ENCODE results near the gene MECR.

Gene MECR

GRCh38 chr1:29166291-29166878, 64.3 kb downstream of the MECR start:
- no peak overlapping the region for H3K4me3 ChIP-seq (ENCODE audit: insufficient read depth in 1 of 2, low read depth in 1 of 2, low read length in 2 of 2)
- peaks cover 8% of the 10 kb centered on the region for H3K4me1 ChIP-seq (ENCODE audit: control insufficient read depth, insufficient read depth, low read depth, low read length)
- H2BK5ac ChIP-seq (ENCODE audit: low read depth, low read length, poor library complexity, severe bottlenecking), result no peak overlapping the region
- H3K18ac ChIP-seq (ENCODE audit: low read depth in 1 of 2, low read length in 2 of 2), result no peak overlapping the region
- no peaks in the 10 kb centered on the region for H3K79me1 ChIP-seq (replicated peaks; ENCODE audit: low read length, poor library complexity, severe bottlenecking)
- H4K91ac ChIP-seq (ENCODE audit: low read length), result no peak overlapping the region
- no peak overlapping the region for H3K27ac ChIP-seq (ENCODE audit: low read length, poor library complexity, severe bottlenecking)
- H3K23ac ChIP-seq (ENCODE audit: low read length in 2 of 2), result no peak overlapping the region
- H2BK120ac ChIP-seq (ENCODE audit: low read depth, low read length), result no peak overlapping the region
- no peak overlapping the region for H2BK15ac ChIP-seq (ENCODE audit: low read depth, poor library complexity, severe bottlenecking)
- no peak overlapping the region for H3K4me2 ChIP-seq (ENCODE audit: low read length, poor library complexity, severe bottlenecking)
- no peak overlapping the region for H3K14ac ChIP-seq (ENCODE audit: low read length in 2 of 2)
- H4K8ac ChIP-seq (ENCODE audit: low read length), result no peak overlapping the region
- no peak for DNase-seq
- H3K9ac ChIP-seq (ENCODE audit: low read length), result no peak overlapping the region
- no peak overlapping the region for H2AK5ac ChIP-seq (ENCODE audit: low read length, severe bottlenecking)
- H3K27me3 ChIP-seq (ENCODE audit: control insufficient read depth in 1 of 2, insufficient read depth in 1 of 2, low read length in 2 of 2), result no peaks in the 10 kb centered on the region
- no peak overlapping the region for H3K4ac ChIP-seq (ENCODE audit: low read depth in 1 of 2, low read length in 2 of 2)
- 86% methylated on average over 9 of the region's 9 CpGs for WGBS
- H3K36me3 ChIP-seq (ENCODE audit: control insufficient read depth in 1 of 2, insufficient read depth in 2 of 2, low read depth in 1 of 2, low read length in 2 of 2), result peaks cover 11 to 72% of the 10 kb centered on the region in 2 experiments
- H2BK12ac ChIP-seq (ENCODE audit: low read length in 2 of 2), result no peak overlapping the region
- H2AFZ ChIP-seq (ENCODE audit: low read depth, low read length), result no peak overlapping the region
- no peaks in the 10 kb centered on the region for H3K9me3 ChIP-seq (ENCODE audit: control insufficient read depth, low read length)

GRCh38 chr1:29164588-29164987, 66.1 kb downstream of the MECR start:
- Histone ChIP-seq H3K4me1 (ENCODE audit: control insufficient read depth, insufficient read depth, low read depth, low read length) (peaks cover 8% of the 10 kb centered on the region), H3K18ac (ENCODE audit: low read depth in 1 of 2, low read length in 2 of 2) (no peak overlapping the region), H3K14ac (ENCODE audit: low read length in 2 of 2) (no peak overlapping the region), H3K27me3 (ENCODE audit: control insufficient read depth in 1 of 2, insufficient read depth in 1 of 2, low read length in 2 of 2) (no peaks in the 10 kb centered on the region), H2BK15ac (ENCODE audit: low read depth, poor library complexity, severe bottlenecking) (no peak overlapping the region), H3K36me3 (ENCODE audit: control insufficient read depth in 1 of 2, insufficient read depth in 2 of 2, low read depth in 1 of 2, low read length in 2 of 2) (peaks cover 14 to 86% of the 10 kb centered on the region in 2 experiments), H3K4me2 (ENCODE audit: low read length, poor library complexity, severe bottlenecking) (no peak overlapping the region), H3K79me1 (replicated peaks; ENCODE audit: low read length, poor library complexity, severe bottlenecking) (peaks cover 3% of the 10 kb centered on the region), H2BK12ac (ENCODE audit: low read length in 2 of 2) (no peak overlapping the region), H3K9ac (ENCODE audit: low read length) (no peak overlapping the region), H3K23ac (ENCODE audit: low read length in 2 of 2) (no peak overlapping the region), H3K27ac (ENCODE audit: low read length, poor library complexity, severe bottlenecking) (no peak overlapping the region), H2AK5ac (ENCODE audit: low read length, severe bottlenecking) (no peak overlapping the region), H4K91ac (ENCODE audit: low read length) (no peak overlapping the region), H2BK120ac (ENCODE audit: low read depth, low read length) (no peak overlapping the region), H3K4ac (ENCODE audit: low read depth in 1 of 2, low read length in 2 of 2) (no peak overlapping the region), H2AFZ (ENCODE audit: low read depth, low read length) (no peak overlapping the region), H4K8ac (ENCODE audit: low read length) (no peak overlapping the region), H2BK5ac (ENCODE audit: low read depth, low read length, poor library complexity, severe bottlenecking) (no peak overlapping the region), H3K4me3 (ENCODE audit: insufficient read depth in 1 of 2, low read depth in 1 of 2, low read length in 2 of 2) (no peak overlapping the region), H3K9me3 (ENCODE audit: control insufficient read depth, low read length) (no peaks in the 10 kb centered on the region)
- WGBS, result 93% methylated on average over 4 of the region's 4 CpGs
- DNase-seq, result no peak

- Histone ChIP-seq H2AK5ac (ENCODE audit: low read length, severe bottlenecking) (no peak overlapping the region), H2BK12ac (ENCODE audit: low read length in 2 of 2) (no peak overlapping the region), H3K36me3 (ENCODE audit: control insufficient read depth in 1 of 2, insufficient read depth in 2 of 2, low read depth in 1 of 2, low read length in 2 of 2) (peaks cover 26 to 89% of the 10 kb centered on the region in 2 experiments), H3K4me3 (ENCODE audit: insufficient read depth in 1 of 2, low read depth in 1 of 2, low read length in 2 of 2) (no peak overlapping the region), H3K9ac (ENCODE audit: low read length) (peak overlapping the region; percentile 12), H3K27me3 (ENCODE audit: control insufficient read depth in 1 of 2, insufficient read depth in 1 of 2, low read length in 2 of 2) (no peaks in the 10 kb centered on the region), H3K18ac (ENCODE audit: low read depth in 1 of 2, low read length in 2 of 2) (no peak overlapping the region), H3K9me3 (ENCODE audit: control insufficient read depth, low read length) (no peaks in the 10 kb centered on the region), H3K27ac (ENCODE audit: low read length, poor library complexity, severe bottlenecking) (no peak overlapping the region), H4K91ac (ENCODE audit: low read length) (no peak overlapping the region), H3K14ac (ENCODE audit: low read length in 2 of 2) (no peak overlapping the region), H3K4ac (ENCODE audit: low read depth in 1 of 2, low read length in 2 of 2) (no peak overlapping the region), H2BK120ac (ENCODE audit: low read depth, low read length) (no peak overlapping the region), H4K8ac (ENCODE audit: low read length) (no peak overlapping the region), H2AFZ (ENCODE audit: low read depth, low read length) (no peak overlapping the region), H3K23ac (ENCODE audit: low read length in 2 of 2) (no peak overlapping the region), H2BK5ac (ENCODE audit: low read depth, low read length, poor library complexity, severe bottlenecking) (no peak overlapping the region), H3K4me2 (ENCODE audit: low read length, poor library complexity, severe bottlenecking) (no peak overlapping the region), H2BK15ac (ENCODE audit: low read depth, poor library complexity, severe bottlenecking) (no peak overlapping the region), H3K4me1 (ENCODE audit: control insufficient read depth, insufficient read depth, low read depth, low read length) (peaks cover 8% of the 10 kb centered on the region), H3K79me1 (replicated peaks; ENCODE audit: low read length, poor library complexity, severe bottlenecking) (peaks cover 8% of the 10 kb centered on the region)
- WGBS, result 93% methylated on average over 8 of the region's 9 CpGs
- no peak for DNase-seq
These were observed 68.1 kb downstream of the MECR start for GRCh38 chr1:29162476-29163138.

- H2BK120ac ChIP-seq (ENCODE audit: low read depth, low read length), result no peak overlapping the region
- no peak overlapping the region for H2AK5ac ChIP-seq (ENCODE audit: low read length, severe bottlenecking)
- H3K9me3 ChIP-seq (ENCODE audit: control insufficient read depth, low read length), result no peaks in the 10 kb centered on the region
- no peak overlapping the region for H3K18ac ChIP-seq (ENCODE audit: low read depth in 1 of 2, low read length in 2 of 2)
- no peak overlapping the region for H3K9ac ChIP-seq (ENCODE audit: low read length)
- H3K23ac ChIP-seq (ENCODE audit: low read length in 2 of 2), result no peak overlapping the region
- H3K4ac ChIP-seq (ENCODE audit: low read depth in 1 of 2, low read length in 2 of 2), result no peak overlapping the region
- WGBS, result 90% methylated on average over 2 of the region's 4 CpGs
- no peak for DNase-seq
- H3K4me2 ChIP-seq (ENCODE audit: low read length, poor library complexity, severe bottlenecking), result no peak overlapping the region
- no peak overlapping the region for H4K91ac ChIP-seq (ENCODE audit: low read length)
- H2BK12ac ChIP-seq (ENCODE audit: low read length in 2 of 2), result no peak overlapping the region
- H4K8ac ChIP-seq (ENCODE audit: low read length), result no peak overlapping the region
- H2BK15ac ChIP-seq (ENCODE audit: low read depth, poor library complexity, severe bottlenecking), result no peak overlapping the region
- H2AFZ ChIP-seq (ENCODE audit: low read depth, low read length), result no peak overlapping the region
- no peak overlapping the region for H2BK5ac ChIP-seq (ENCODE audit: low read depth, low read length, poor library complexity, severe bottlenecking)
- H3K4me1 ChIP-seq (ENCODE audit: control insufficient read depth, insufficient read depth, low read depth, low read length), result peaks cover 8% of the 10 kb centered on the region
- H3K27ac ChIP-seq (ENCODE audit: low read length, poor library complexity, severe bottlenecking), result no peak overlapping the region
- peaks cover 29 to 89% of the 10 kb centered on the region in 2 experiments for H3K36me3 ChIP-seq (ENCODE audit: control insufficient read depth in 1 of 2, insufficient read depth in 2 of 2, low read depth in 1 of 2, low read length in 2 of 2)
- H3K79me1 ChIP-seq (replicated peaks; ENCODE audit: low read length, poor library complexity, severe bottlenecking), result peaks cover 8% of the 10 kb centered on the region
- H3K27me3 ChIP-seq (ENCODE audit: control insufficient read depth in 1 of 2, insufficient read depth in 1 of 2, low read length in 2 of 2), result no peaks in the 10 kb centered on the region
- no peak overlapping the region for H3K4me3 ChIP-seq (ENCODE audit: insufficient read depth in 1 of 2, low read depth in 1 of 2, low read length in 2 of 2)
- H3K14ac ChIP-seq (ENCODE audit: low read length in 2 of 2), result no peak overlapping the region
These were observed 68.7 kb downstream of the MECR start for GRCh38 chr1:29162025-29162424.
